ENCODE data around the gene ZNF503.

DNA sequence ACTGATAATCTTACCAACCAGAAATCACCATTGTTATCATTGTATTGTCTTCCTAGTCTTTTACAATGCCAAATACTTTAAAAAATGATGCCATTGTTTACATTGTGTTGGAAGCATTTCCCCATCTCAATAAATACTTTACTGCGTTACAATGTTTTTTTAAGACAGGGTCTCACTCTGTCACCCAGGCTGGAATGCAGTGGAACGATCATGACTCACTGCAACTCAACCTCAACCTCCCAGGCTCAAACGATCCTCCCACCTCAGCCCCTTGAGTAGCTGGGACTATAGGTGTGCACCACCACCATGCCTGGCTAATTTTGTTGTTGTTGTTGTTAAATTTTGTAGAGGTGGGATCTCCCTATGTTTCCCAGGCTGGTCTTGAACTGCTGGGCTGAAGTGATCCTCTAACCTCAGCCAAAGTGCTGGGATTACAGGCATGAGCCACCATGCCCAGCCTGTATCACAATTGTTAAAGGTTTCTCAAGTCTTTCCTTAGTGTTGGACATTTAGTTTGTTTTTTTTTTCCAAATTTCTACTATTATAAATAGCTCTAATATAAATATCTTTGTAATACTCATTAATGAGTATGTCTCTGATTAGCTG is 43.3 kb upstream of the ZNF503 start:
- TF ChIP-seq, protein P1, sequence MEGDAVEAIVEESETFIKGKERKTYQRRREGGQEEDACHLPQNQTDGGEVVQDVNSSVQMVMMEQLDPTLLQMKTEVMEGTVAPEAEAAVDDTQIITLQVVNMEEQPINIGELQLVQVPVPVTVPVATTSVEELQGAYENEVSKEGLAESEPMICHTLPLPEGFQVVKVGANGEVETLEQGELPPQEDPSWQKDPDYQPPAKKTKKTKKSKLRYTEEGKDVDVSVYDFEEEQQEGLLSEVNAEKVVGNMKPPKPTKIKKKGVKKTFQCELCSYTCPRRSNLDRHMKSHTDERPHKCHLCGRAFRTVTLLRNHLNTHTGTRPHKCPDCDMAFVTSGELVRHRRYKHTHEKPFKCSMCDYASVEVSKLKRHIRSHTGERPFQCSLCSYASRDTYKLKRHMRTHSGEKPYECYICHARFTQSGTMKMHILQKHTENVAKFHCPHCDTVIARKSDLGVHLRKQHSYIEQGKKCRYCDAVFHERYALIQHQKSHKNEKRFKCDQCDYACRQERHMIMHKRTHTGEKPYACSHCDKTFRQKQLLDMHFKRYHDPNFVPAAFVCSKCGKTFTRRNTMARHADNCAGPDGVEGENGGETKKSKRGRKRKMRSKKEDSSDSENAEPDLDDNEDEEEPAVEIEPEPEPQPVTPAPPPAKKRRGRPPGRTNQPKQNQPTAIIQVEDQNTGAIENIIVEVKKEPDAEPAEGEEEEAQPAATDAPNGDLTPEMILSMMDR (conservative IDR thresholded peaks at IDR 0.05; ENCODE audit: low read length), result no peak
- TF ChIP-seq EZH2phosphoT487 (IDR thresholded peaks at IDR 0.05; ENCODE audit: borderline replicate concordance), result no peak
